Type B pancreatic cell (in vitro differentiated cells): Measurements from ENCODE around the gene FXYD4. TPM values are rescaled to one million over a fixed set of nuclear protein-coding genes. Genes with fewer than 3 reads are reported as not detected.
A peak's percentile ranks its signal among the peaks of the same experiment; 100 is the strongest.
"Not testable (repeated sequence)": the region's sequence is repeated elsewhere in the genome, so short reads cannot be mapped to it uniquely, and the experiment has no call there.

Source experiments
- DNase-seq: peaks from one replicate; pipeline ENCODE4 v3.0.0; 2021; ENCODE audit warnings: mixed read lengths; ENCODE audit not compliant: unreplicated experiment; ENCODE audit errors: extremely low spot score
- H3K27ac Mint-ChIP-seq: 2 replicates; pipeline ENCODE4 v1.8.0; 2021; ENCODE audit warnings: mild to moderate bottlenecking, mixed read lengths
- H3K27me3 Mint-ChIP-seq: 2 replicates; pipeline ENCODE4 v1.8.0; 2021; ENCODE audit warnings: mixed read lengths
- H3K36me3 Mint-ChIP-seq: 2 replicates; pipeline ENCODE4 v1.8.0; 2021; ENCODE audit warnings: mixed read lengths
- H3K4me1 Mint-ChIP-seq: one replicate; pipeline ENCODE4 v1.8.0; 2021; ENCODE audit warnings: mixed read lengths; ENCODE audit not compliant: unreplicated experiment
- H3K4me3 Mint-ChIP-seq: 2 replicates; pipeline ENCODE4 v1.8.0; 2021; ENCODE audit warnings: mild to moderate bottlenecking, mixed read lengths
- H3K9me3 Mint-ChIP-seq: 2 replicates; pipeline ENCODE4 v1.8.0; 2021; ENCODE audit warnings: mixed read lengths
- CTCF ChIP-seq: fragments of 200-600 bp; sonication (generic); conservative IDR thresholded peaks from 2 replicates; pipeline ENCODE4 v1.5.0; 2021; ENCODE audit warnings: antibody characterized with exemption, mild to moderate bottlenecking
- total RNA-seq: library from RNA; stranded (reverse); gene quantifications from 2 replicates; pipeline ENCODE4 v1.2.1, GENCODE V29; 2021; ENCODE audit warnings: low replicate concordance

Gene FXYD4
- total RNA-seq, 1 donor from 2014 or later = 0.97 TPM

- no peak for TF ChIP-seq CTCF
- Mint-ChIP-seq H3K27ac (peak overlapping the region; percentile 18), H3K4me1 (peaks cover 6% of the 10 kb centered on the region), H3K36me3 (no peaks in the 10 kb centered on the region), H3K27me3 (peaks cover 2% of the 10 kb centered on the region), H3K9me3 (no peaks in the 10 kb centered on the region), H3K4me3 (no peak overlapping the region)
- DNase-seq = no peak
Observed at GRCh38 chr10:43327986-43328385, 43.5 kb upstream of the FXYD4 start.

- not testable (repeated sequence) for H3K4me1 Mint-ChIP-seq, H3K36me3 Mint-ChIP-seq, DNase-seq, H3K9me3 Mint-ChIP-seq, H3K27me3 Mint-ChIP-seq, H3K27ac Mint-ChIP-seq, H3K4me3 Mint-ChIP-seq
Observed at GRCh38 chr10:43328810-43329209, 42.6 kb upstream of the FXYD4 start.

GRCh38 chr10:43329246-43329885, 42.1 kb upstream of the FXYD4 start:
- not testable (repeated sequence) for H3K36me3 Mint-ChIP-seq, H3K4me3 Mint-ChIP-seq, H3K4me1 Mint-ChIP-seq, H3K9me3 Mint-ChIP-seq, DNase-seq, H3K27me3 Mint-ChIP-seq, H3K27ac Mint-ChIP-seq

- H3K36me3 Mint-ChIP-seq, H3K4me3 Mint-ChIP-seq, H3K27ac Mint-ChIP-seq, DNase-seq, H3K9me3 Mint-ChIP-seq, H3K4me1 Mint-ChIP-seq, H3K27me3 Mint-ChIP-seq: not testable (repeated sequence)
Observed at GRCh38 chr10:43330049-43330823, 41.2 kb upstream of the FXYD4 start.

- not testable (repeated sequence) for H3K4me3 Mint-ChIP-seq, H3K27me3 Mint-ChIP-seq, H3K27ac Mint-ChIP-seq, H3K9me3 Mint-ChIP-seq, H3K4me1 Mint-ChIP-seq, DNase-seq, H3K36me3 Mint-ChIP-seq
Observed at GRCh38 chr10:43330824-43331127, 40.7 kb upstream of the FXYD4 start.

- no peaks in the 10 kb centered on the region for H3K36me3 Mint-ChIP-seq
- no peak for TF ChIP-seq CTCF
- H3K9me3 Mint-ChIP-seq = no peaks in the 10 kb centered on the region
- peaks cover 6% of the 10 kb centered on the region for H3K27me3 Mint-ChIP-seq
- H3K27ac Mint-ChIP-seq = no peak overlapping the region
- H3K4me3 Mint-ChIP-seq = no peak overlapping the region
- no peak for DNase-seq
- H3K4me1 Mint-ChIP-seq = no peaks in the 10 kb centered on the region
Observed at GRCh38 chr10:43333653-43334052, 37.8 kb upstream of the FXYD4 start.

- H3K27me3 Mint-ChIP-seq = peaks cover 21% of the 10 kb centered on the region
- DNase-seq = no peak
- no peaks in the 10 kb centered on the region for H3K9me3 Mint-ChIP-seq
- no peak overlapping the region for H3K27ac Mint-ChIP-seq
- no peak for TF ChIP-seq CTCF
- H3K4me3 Mint-ChIP-seq = no peak overlapping the region
- H3K36me3 Mint-ChIP-seq = no peaks in the 10 kb centered on the region
- peaks cover 5% of the 10 kb centered on the region for H3K4me1 Mint-ChIP-seq
Observed at GRCh38 chr10:43336061-43336460, 35.4 kb upstream of the FXYD4 start.
